ENCODE data around the gene SMARCB1.
A peak's percentile ranks its signal among the peaks of the same experiment; 100 is the strongest.

GRCh38 chr22:23829845-23830372, 43.1 kb downstream of the SMARCB1 start:
- TF ChIP-seq ZNF8 (CRISPR knock-in tag; IDR thresholded peaks at IDR 0.05) (peak; percentile 100), PATZ1 (CRISPR knock-in tag; IDR thresholded peaks at IDR 0.05; ENCODE audit: borderline replicate concordance) (no peak), SNAI2 (CRISPR knock-in tag; IDR thresholded peaks at IDR 0.05) (no peak), ARNTL (CRISPR knock-in tag; IDR thresholded peaks at IDR 0.05; ENCODE audit: borderline replicate concordance, low read depth) (no peak), TOX (CRISPR knock-in tag; IDR thresholded peaks at IDR 0.05; ENCODE audit: borderline replicate concordance) (no peak), CSDC2 (CRISPR knock-in tag; IDR thresholded peaks at IDR 0.05) (0 out of 2 replicates have a peak, but pooled peaks have one; percentile 21)
